IMR-90 (cell line): Measurements from ENCODE around the gene IRAK4. TPM values are rescaled to one million over a fixed set of nuclear protein-coding genes. Genes with fewer than 3 reads are reported as not detected.

Experiments
- ATAC-seq: fragments of 200-7000 bp; cut with Tn5 transposase; 2 replicates; pipeline ENCODE4 v1.9.1; 2020; ENCODE audit warnings: low read depth, mild to moderate bottlenecking, moderate library complexity
- BruUV-seq: library from RNA; stranded (reverse); fragments of 400-500 nt; replicated peaks from 2 replicates; lab custom pipeline; 2021; lab: Mats Ljungman, UMichigan
- CTCF ChIA-PET: fragments of 300-600 bp; formaldehyde crosslinking; extraction: SDS; loops from one replicate; lab custom pipeline; 2021; ENCODE audit warnings: antibody characterized with exemption; lab: Yijun Ruan, JAX
- POLR2A ChIA-PET: fragments of 300-600 bp; sonication (Branson Sonifier 250); formaldehyde crosslinking; loops from one replicate; lab custom pipeline; 2022; ENCODE audit warnings: antibody characterized with exemption; ENCODE audit not compliant: unreplicated experiment; lab: Charles Lee
- DNase-seq: peaks from one replicate; pipeline ENCODE4 v3.0.0; 2013
- H2AFZ ChIP-seq: replicated peaks from 2 replicates; pipeline ENCODE3; 2013; ENCODE audit warnings: low read length, mild to moderate bottlenecking; ENCODE audit not compliant: poor library complexity
- H2AK5ac ChIP-seq: 2 replicates; pipeline ENCODE4 v1.6.1; 2013; ENCODE audit warnings: low read depth, low read length, inconsistent platforms
- H2AK9ac ChIP-seq: replicated peaks from 2 replicates; pipeline ENCODE3; 2013; ENCODE audit warnings: mild to moderate bottlenecking, low read depth, low read length, moderate library complexity; ENCODE audit not compliant: poor library complexity
- H2BK120ac ChIP-seq: 2 replicates; pipeline ENCODE4 v1.6.1; 2013; ENCODE audit warnings: low read depth, low read length, inconsistent platforms
- H2BK15ac ChIP-seq: 3 replicates; pipeline ENCODE4 v1.6.1; 2013; ENCODE audit warnings: low read depth, low read length, inconsistent platforms
- H2BK20ac ChIP-seq: 2 replicates; pipeline ENCODE4 v1.6.1; 2013; ENCODE audit warnings: low read depth, mild to moderate bottlenecking, inconsistent platforms, low read length, moderate library complexity
- H2BK5ac ChIP-seq: 2 replicates; pipeline ENCODE4 v1.6.1; 2013; ENCODE audit warnings: mild to moderate bottlenecking, low read depth, low read length, inconsistent platforms; ENCODE audit not compliant: poor library complexity, severe bottlenecking
- H3K14ac ChIP-seq: replicated peaks from 2 replicates; pipeline ENCODE4 v1.6.1; 2013; ENCODE audit warnings: low read depth, low read length, inconsistent platforms
- H3K18ac ChIP-seq: 2 replicates; pipeline ENCODE4 v1.6.1; 2013; ENCODE audit warnings: low read depth, low read length, control low read depth
- H3K23ac ChIP-seq: 2 replicates; pipeline ENCODE4 v1.6.1; 2013; ENCODE audit warnings: low read depth, low read length, inconsistent platforms
- H3K27ac ChIP-seq: 2 replicates; pipeline ENCODE4 v1.5.1; 2013; ENCODE audit warnings: mild to moderate bottlenecking, control low read depth, low read length; ENCODE audit not compliant: insufficient read depth
- H3K27me3 ChIP-seq: 2 replicates; pipeline ENCODE4 v1.6.1; 2013; ENCODE audit warnings: low read length; ENCODE audit not compliant: control insufficient read depth, insufficient read depth
- H3K36me3 ChIP-seq: 2 replicates; pipeline ENCODE4 v1.6.1; 2013; ENCODE audit warnings: low read length, mixed read lengths; ENCODE audit not compliant: control insufficient read depth, insufficient read depth
- H3K4ac ChIP-seq: 2 replicates; pipeline ENCODE4 v1.6.1; 2013; ENCODE audit warnings: low read depth, low read length, inconsistent platforms
- H3K4me1 ChIP-seq: 2 replicates; pipeline ENCODE4 v1.6.1; 2013; ENCODE audit warnings: low read length, mixed read lengths; ENCODE audit not compliant: control insufficient read depth, insufficient read depth
- H3K4me2 ChIP-seq: 2 replicates; pipeline ENCODE4 v1.6.1; 2013; ENCODE audit warnings: low read depth, mild to moderate bottlenecking, control low read depth, low read length, moderate library complexity
- H3K4me3 ChIP-seq: 2 replicates; pipeline ENCODE4 v1.5.1; 2013; ENCODE audit warnings: low read depth, mild to moderate bottlenecking, control low read depth, low read length, moderate library complexity; ENCODE audit not compliant: insufficient read depth
- H3K56ac ChIP-seq: 2 replicates; pipeline ENCODE4 v1.6.1; 2013; ENCODE audit warnings: low read length, inconsistent platforms; ENCODE audit not compliant: insufficient read depth; ENCODE audit errors: extremely low read depth
- H3K79me1 ChIP-seq, 2 experiments: 2 replicates each; pipeline ENCODE4 v1.6.1; 2013; ENCODE audit warnings: low read length in 2 of 2, inconsistent platforms in 1 of 2, low read depth in 1 of 2
- H3K9ac ChIP-seq: 2 replicates; pipeline ENCODE4 v1.6.1; 2013; ENCODE audit warnings: low read depth, low read length, control low read depth
- H3K9me1 ChIP-seq: 2 replicates; pipeline ENCODE4 v1.6.1; 2013; ENCODE audit warnings: low read length, inconsistent platforms; ENCODE audit not compliant: insufficient read depth
- H3K9me3 ChIP-seq: 2 replicates; pipeline ENCODE4 v1.6.1; 2013; ENCODE audit warnings: low read length; ENCODE audit not compliant: control insufficient read depth, insufficient read depth
- H4K20me1 ChIP-seq: 2 replicates; pipeline ENCODE4 v1.6.1; 2013; ENCODE audit warnings: low read length, inconsistent platforms; ENCODE audit not compliant: insufficient read depth
- H4K5ac ChIP-seq: 2 replicates; pipeline ENCODE4 v1.6.1; 2013; ENCODE audit warnings: mild to moderate bottlenecking, low read depth, low read length, control low read depth
- H4K8ac ChIP-seq, 2 experiments: 2 replicates each; pipeline ENCODE4 v1.6.1; 2013; ENCODE audit warnings: low read depth in 2 of 2, low read length in 2 of 2, control low read depth in 1 of 2, inconsistent platforms in 1 of 2
- H4K91ac ChIP-seq: 2 replicates; pipeline ENCODE4 v1.6.1; 2013; ENCODE audit warnings: low read depth, low read length, inconsistent platforms; ENCODE audit not compliant: insufficient read depth
- CEBPB ChIP-seq: IDR thresholded peaks from 2 replicates; pipeline ENCODE4 v1.6.1; 2012; ENCODE audit warnings: low read depth, low read length, improper control_type of control experiment
- CHD1 ChIP-seq: IDR thresholded peaks from 2 replicates; pipeline ENCODE4 v1.6.1; 2012; ENCODE audit warnings: low read depth, low read length, improper control_type of control experiment
- FOS ChIP-seq: fragments of 150-350 bp; IDR thresholded peaks from 2 replicates; pipeline ENCODE4 v1.6.1; 2016; ENCODE audit warnings: low read depth, low read length
- MAZ ChIP-seq: IDR thresholded peaks from 2 replicates; pipeline ENCODE4 v1.6.1; 2012; ENCODE audit warnings: low read depth, mild to moderate bottlenecking, low read length, improper control_type of control experiment, moderate library complexity, borderline replicate concordance
- NFE2L2 ChIP-seq: fragments of 150-350 bp; IDR thresholded peaks from 2 replicates; pipeline ENCODE4 v1.6.1; 2016; ENCODE audit warnings: low read depth, mild to moderate bottlenecking, low read length
- POLR2A ChIP-seq: IDR thresholded peaks from 2 replicates; pipeline ENCODE4 v1.6.1; 2012; ENCODE audit warnings: mild to moderate bottlenecking, low read depth, low read length
- RAD21 ChIP-seq: IDR thresholded peaks from 2 replicates; pipeline ENCODE4 v1.6.1; 2012; ENCODE audit warnings: low read length, improper control_type of control experiment
- RCOR1 ChIP-seq: IDR thresholded peaks from 2 replicates; pipeline ENCODE4 v1.6.1; 2012; ENCODE audit warnings: mild to moderate bottlenecking, low read length, improper control_type of control experiment; ENCODE audit not compliant: insufficient replicate concordance
- SMC3 ChIP-seq: fragments of 150-350 bp; IDR thresholded peaks from 2 replicates; pipeline ENCODE4 v1.6.1; 2016; ENCODE audit warnings: low read depth, mild to moderate bottlenecking, antibody characterized with exemption, low read length, moderate library complexity
- WGBS, 2 experiments: methylation state at CpG; one replicate each; pipeline versions ENCODE4 v1.1.5 to v1.1.7; 2013; ENCODE audit warnings: missing lambda C conversion rate in 2 of 2; ENCODE audit not compliant: insufficient read length in 1 of 2; ENCODE audit errors: extremely low coverage in 2 of 2; 5-methylcytosine and 5-hydroxymethylcytosine counted together
- dilution Hi-C: fragments of 300-500 bp; cut with HindIII; formaldehyde crosslinking; loops from one replicate; pipeline ENCODE4 v1.14.3; 2018; ENCODE audit warnings: low sequenced_read_pairs; ENCODE audit not compliant: unreplicated experiment
- in situ Hi-C: fragments of 300-500 bp; cut with MboI; formaldehyde crosslinking; loops from 3 replicates; pipeline ENCODE4 v1.14.3; 2019; ENCODE audit warnings: low sequenced_read_pairs, inconsistent platforms, mixed read lengths
- intact Hi-C: fragments of 100-400 bp; cut with micrococcal nuclease; formaldehyde crosslinking; loops from 2 replicates; pipeline ENCODE4 v1.10.0; 2022
- polyA plus RNA-seq, 3 experiments: library from polyadenylated mRNA; depleted of rRNA; stranded (reverse); fragments of >200 nt; gene quantifications; 2 replicates each; pipeline ENCODE4 v1.2.3, GENCODE V29; 2012; ENCODE audit warnings: low replicate concordance in 1 of 3
- total RNA-seq: library from RNA; depleted of rRNA; stranded (reverse); fragments of >200 nt; gene quantifications from 2 replicates; pipeline ENCODE4 v1.2.3, GENCODE V29; 2012
- TF ChIP-seq, protein P1 (sequence below): fragments of 150-350 bp; IDR thresholded peaks from 2 replicates; pipeline ENCODE4 v1.6.1; 2016; ENCODE audit warnings: low read depth, mild to moderate bottlenecking, low read length, moderate library complexity, borderline replicate concordance
- TF ChIP-seq, protein P2 (sequence below): fragments of 150-350 bp; IDR thresholded peaks from 2 replicates; pipeline ENCODE4 v1.6.1; 2017; ENCODE audit warnings: mild to moderate bottlenecking, antibody characterized with exemption, low read length, low read depth

The IRAK4 gene
- total and polyA plus RNA-seq, 2 of the 4 experiments (the other 2 are of a cell fraction), result 12.6 to 27.6 TPM

DNA sequence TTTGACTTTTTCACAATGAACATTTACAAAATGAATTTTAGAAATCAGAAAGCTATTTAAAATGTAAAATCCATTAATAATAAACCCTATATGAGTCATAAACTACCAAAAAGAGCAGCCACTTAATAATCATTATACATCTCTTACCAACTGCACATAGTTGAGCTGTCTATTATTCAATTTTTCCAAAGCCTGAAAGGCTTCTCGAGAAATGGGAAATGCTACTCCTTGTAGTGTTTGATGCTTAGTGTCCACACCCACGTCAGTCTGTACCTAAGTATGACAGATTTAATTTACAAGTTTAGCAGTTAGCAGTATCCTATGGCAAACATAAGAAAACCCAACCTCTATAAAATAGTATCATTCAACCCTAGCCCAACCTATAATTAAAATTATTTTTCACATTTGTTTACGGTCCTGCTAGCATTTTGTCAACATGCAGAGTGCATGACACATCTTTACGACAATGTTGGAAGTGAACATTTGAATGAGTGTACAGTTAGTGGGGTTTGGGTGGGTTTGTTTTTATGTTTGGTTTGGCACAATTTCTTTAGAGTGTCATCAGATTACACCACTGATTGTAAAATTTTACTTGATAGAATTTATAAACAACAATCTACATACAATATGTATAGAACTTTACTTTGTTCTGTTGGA lies 38.9 kb downstream of the IRAK4 start:
- Histone ChIP-seq H3K27me3 (no peaks in the 10 kb centered on the region), H3K14ac (no peak overlapping the region), H2AK5ac (no peak overlapping the region), H3K4me1 (no peaks in the 10 kb centered on the region), H4K91ac (no peak overlapping the region), H2BK15ac (no peak overlapping the region), H3K27ac (no peak overlapping the region), H2AK9ac (no peak overlapping the region), H3K23ac (no peak overlapping the region), H4K8ac (no peak overlapping the region), H3K4me2 (no peak overlapping the region), H3K36me3 (peaks cover 15% of the 10 kb centered on the region), H3K9me3 (no peaks in the 10 kb centered on the region), H3K4ac (no peak overlapping the region), H3K79me1 (peaks cover 2 to 6% of the 10 kb centered on the region in 2 experiments; a peak in 2 of 4 replicates), H2BK120ac (no peak overlapping the region), H4K5ac (no peak overlapping the region), H3K4me3 (no peak overlapping the region), H3K56ac (no peak overlapping the region), H4K20me1 (no peaks in the 10 kb centered on the region; the same call in 1 of the 2 replicates), H2BK20ac (no peak overlapping the region), H3K18ac (no peak overlapping the region), H2BK5ac (no peak overlapping the region), H3K9ac (no peak overlapping the region), H2AFZ (no peak overlapping the region), H3K9me1 (no peaks in the 10 kb centered on the region)
- ChIA-PET CTCF (no interaction called here), POLR2A (no interaction called here)
- TF ChIP-seq, protein P1, sequence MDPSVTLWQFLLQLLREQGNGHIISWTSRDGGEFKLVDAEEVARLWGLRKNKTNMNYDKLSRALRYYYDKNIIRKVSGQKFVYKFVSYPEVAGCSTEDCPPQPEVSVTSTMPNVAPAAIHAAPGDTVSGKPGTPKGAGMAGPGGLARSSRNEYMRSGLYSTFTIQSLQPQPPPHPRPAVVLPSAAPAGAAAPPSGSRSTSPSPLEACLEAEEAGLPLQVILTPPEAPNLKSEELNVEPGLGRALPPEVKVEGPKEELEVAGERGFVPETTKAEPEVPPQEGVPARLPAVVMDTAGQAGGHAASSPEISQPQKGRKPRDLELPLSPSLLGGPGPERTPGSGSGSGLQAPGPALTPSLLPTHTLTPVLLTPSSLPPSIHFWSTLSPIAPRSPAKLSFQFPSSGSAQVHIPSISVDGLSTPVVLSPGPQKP, result no peak
- TF ChIP-seq FOS, result no peak
- no peak for TF ChIP-seq RAD21
- TF ChIP-seq RCOR1, result no peak
- no peak for TF ChIP-seq NFE2L2
- TF ChIP-seq, protein P2, sequence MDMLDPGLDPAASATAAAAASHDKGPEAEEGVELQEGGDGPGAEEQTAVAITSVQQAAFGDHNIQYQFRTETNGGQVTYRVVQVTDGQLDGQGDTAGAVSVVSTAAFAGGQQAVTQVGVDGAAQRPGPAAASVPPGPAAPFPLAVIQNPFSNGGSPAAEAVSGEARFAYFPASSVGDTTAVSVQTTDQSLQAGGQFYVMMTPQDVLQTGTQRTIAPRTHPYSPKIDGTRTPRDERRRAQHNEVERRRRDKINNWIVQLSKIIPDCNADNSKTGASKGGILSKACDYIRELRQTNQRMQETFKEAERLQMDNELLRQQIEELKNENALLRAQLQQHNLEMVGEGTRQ, result no peak
- no peak for TF ChIP-seq MAZ
- no peak for TF ChIP-seq SMC3
- no peak for TF ChIP-seq POLR2A
- TF ChIP-seq CHD1, result no peak
- TF ChIP-seq CEBPB, result no peak
- no TSS peak for BruUV-seq
- ATAC-seq (no peak), DNase-seq (peak; percentile 26)
- WGBS, 2 experiments, result no CpG with 5 or more reads among the region's 4 CpGs
- dilution Hi-C loops (no loop called here), in situ Hi-C loops (no loop called here), intact Hi-C loops (no loop called here)
